Testis (tissue), 3 donors: ENCODE results near the gene SCGB3A1. TPM values are rescaled to one million over a fixed set of nuclear protein-coding genes. Genes with fewer than 3 reads are reported as not detected.

ENCODE experiments used
- DNase-seq: peaks from one replicate; pipeline ENCODE4 v3.0.0-alpha.2; 2019
- H3K27ac ChIP-seq, 2 donors: fragments of 200-600 bp; sonication (generic); one replicate each; pipeline ENCODE4 v1.5.1; 2019
- H3K27me3 ChIP-seq: fragments of 200-600 bp; sonication (generic); one replicate; pipeline ENCODE4 v1.5.1; 2019
- H3K36me3 ChIP-seq: fragments of 200-600 bp; sonication (generic); one replicate; pipeline ENCODE4 v1.5.1; 2017; ENCODE audit warnings: low read depth; ENCODE audit errors: missing control alignments
- H3K4me1 ChIP-seq: fragments of 200-600 bp; sonication (generic); one replicate; pipeline ENCODE4 v1.5.1; 2019
- H3K4me3 ChIP-seq, 2 donors: fragments of 200-600 bp; sonication (generic); one replicate each; pipeline ENCODE4 v1.5.1; 2017 to 2019
- H3K9me3 ChIP-seq: fragments of 200-600 bp; sonication (generic); one replicate; pipeline ENCODE4 v1.5.1; 2017
- CTCF ChIP-seq, 3 experiments: fragments of 450-650 bp in 2 of 3; fragments of 200-600 bp in 1 of 3; sonication (generic) in 1 of 3; IDR thresholded peaks; one replicate each; pipeline ENCODE4 v1.5.1; 2016 to 2019; ENCODE audit warnings: antibody characterized with exemption in 3 of 3, mild to moderate bottlenecking in 2 of 3, moderate library complexity in 1 of 3
- POLR2A ChIP-seq: fragments of 450-650 bp; IDR thresholded peaks from one replicate; pipeline ENCODE4 v1.6.1; 2017; ENCODE audit warnings: antibody characterized with exemption, mild to moderate bottlenecking, moderate library complexity
- WGBS, 2 donors: methylation state at CpG; one replicate each; pipeline ENCODE4 v1.1.5; 2018; 5-methylcytosine and 5-hydroxymethylcytosine counted together
- intact Hi-C: fragments of 100-400 bp; cut with DNase I; formaldehyde crosslinking; loops from one replicate; pipeline ENCODE4 v1.15.1; 2023; ENCODE audit warnings: low total_unique reads
- polyA plus RNA-seq: library from polyadenylated mRNA; stranded (reverse); fragments of 350-450 nt; fragmentation: Illumina TruSeq; extraction: RNeasy Lipid Tissue Mini Kit (QIAGEN cat#74804); gene quantifications from one replicate; pipeline ENCODE4 v1.2.3, GENCODE V29; 2014; ENCODE audit warnings: low read depth, low replicate concordance; ENCODE audit not compliant: insufficient read depth
- total RNA-seq, 2 donors: library from RNA; depleted of rRNA; stranded (reverse); fragments of >200 nt; gene quantifications; one replicate each; pipeline ENCODE4 v1.2.3, GENCODE V29; 2016

SCGB3A1 gene
- total and polyA plus RNA-seq, 3 donors from 2014 or later = 0.82 to 15.7 (median 9.8) TPM

- Histone ChIP-seq H3K27ac (no peak overlapping the region), H3K36me3 (no peaks in the 10 kb centered on the region), H3K4me3 (no peak overlapping the region), H3K4me1 (peaks cover 10% of the 10 kb centered on the region), H3K9me3 (no peaks in the 10 kb centered on the region), H3K27me3 (no peaks in the 10 kb centered on the region)
- DNase-seq = no peak
- intact Hi-C loops = no loop called here
- no peak for TF ChIP-seq CTCF (IDR thresholded peaks at IDR 0.05)
- TF ChIP-seq POLR2A = no peak
- 93 to 98% methylated on average over 5 to 6 of the region's 6 CpGs for WGBS, 2 donors
Observed at GRCh38 chr5:180599590-180599914, 8.3 kb upstream of the SCGB3A1 start.

GRCh38 chr5:180598797-180599589 lies 7.7 kb upstream of the SCGB3A1 start:
- intact Hi-C loops = no loop called here
- Histone ChIP-seq H3K4me1 (peaks cover 10% of the 10 kb centered on the region), H3K4me3 (no peak overlapping the region), H3K27ac (no peak overlapping the region), H3K9me3 (no peaks in the 10 kb centered on the region), H3K36me3 (no peaks in the 10 kb centered on the region), H3K27me3 (no peaks in the 10 kb centered on the region)
- peak; percentile 12 for DNase-seq
- no peak for TF ChIP-seq CTCF (IDR thresholded peaks at IDR 0.05)
- TF ChIP-seq POLR2A = no peak
- 91 to 93% methylated on average over 10 to 16 of the region's 16 CpGs for WGBS, 2 donors

- Histone ChIP-seq H3K36me3 (no peaks in the 10 kb centered on the region), H3K27ac (no peak overlapping the region), H3K27me3 (no peaks in the 10 kb centered on the region), H3K9me3 (no peaks in the 10 kb centered on the region), H3K4me1 (peaks cover 10% of the 10 kb centered on the region), H3K4me3 (no peak overlapping the region)
- TF ChIP-seq CTCF (IDR thresholded peaks at IDR 0.05) (no peak), POLR2A (no peak)
- intact Hi-C loops = no loop called here
- WGBS, 2 donors = 82 to 92% methylated on average over 4 to 9 of the region's 9 CpGs
- DNase-seq = peak; percentile 9
Observed at GRCh38 chr5:180598316-180598701, 7.0 kb upstream of the SCGB3A1 start.

GRCh38 chr5:180596668-180597231 lies 5.5 kb upstream of the SCGB3A1 start:
- Histone ChIP-seq H3K36me3 (no peaks in the 10 kb centered on the region), H3K9me3 (no peaks in the 10 kb centered on the region), H3K4me1 (no peaks in the 10 kb centered on the region), H3K27ac (no peak overlapping the region), H3K27me3 (no peaks in the 10 kb centered on the region), H3K4me3 (no peak overlapping the region)
- WGBS, 2 donors = 82 to 86% methylated on average over 19 to 24 of the region's 24 CpGs
- TF ChIP-seq POLR2A (no peak), CTCF (IDR thresholded peaks at IDR 0.05) (no peak)
- DNase-seq = peak; percentile 12
- intact Hi-C loops = no loop called here
